Gastroesophageal sphincter (tissue), 3 donors: ENCODE data around the gene HEMK1.

Source experiments
- CTCF ChIP-seq, 4 experiments: fragments of 200-600 bp in 2 of 4; fragments of 450-650 bp in 2 of 4; sonication (generic) in 1 of 4; IDR thresholded peaks; one replicate each; pipeline ENCODE4 v1.5.1; 2017 to 2019; ENCODE audit warnings: antibody characterized with exemption in 4 of 4, mild to moderate bottlenecking in 2 of 4, moderate library complexity in 2 of 4
- POLR2A ChIP-seq, 2 donors: fragments of 450-650 bp; IDR thresholded peaks; one replicate each; pipeline ENCODE4 v1.6.1; 2017; ENCODE audit warnings: antibody characterized with exemption in 2 of 2, mild to moderate bottlenecking in 2 of 2, moderate library complexity in 1 of 2
- POLR2AphosphoS5 ChIP-seq: sonication (generic); formaldehyde crosslinking; IDR thresholded peaks from one replicate; pipeline ENCODE4 v1.6.1; 2017; ENCODE audit warnings: antibody characterized with exemption

- TF ChIP-seq CTCF (IDR thresholded peaks at IDR 0.05) (no peak), POLR2AphosphoS5 (no peak), POLR2A (IDR thresholded peaks at IDR 0.05) (no peak)
Observed at GRCh38 chr3:50577348-50577747, 8.0 kb downstream of the HEMK1 start.
